ENCODE results near the gene STOML3. TPM values are rescaled to one million over a fixed set of nuclear protein-coding genes. Genes with fewer than 3 reads are reported as not detected.

Gene STOML3
- total and polyA plus RNA-seq, 10 donors: not detected

GRCh38 chr13:38960175-38960574 is 30.5 kb downstream of the STOML3 start:
- no peaks in the 10 kb centered on the region for H3K27me3 ChIP-seq (replicated peaks in 1 of 7)
- intact Hi-C loops (cut with DNase I; ENCODE audit: low total_unique reads): no loop called here

GRCh38 chr13:38957794-38958592 is 32.6 kb downstream of the STOML3 start:
- 78 to 89% (median 83%) methylated on average over 11 of the region's 11 CpGs for WGBS, 5 donors
- DNase-seq: no peak
- H3K36me3 ChIP-seq: no peaks in the 10 kb centered on the region

More at GRCh38 chr13:38960175-38960574, 30.5 kb downstream of the STOML3 start:
- TF ChIP-seq POLR2A (IDR thresholded peaks at IDR 0.05) (no peak), POLR2AphosphoS5 (IDR thresholded peaks at IDR 0.05) (no peak), CTCF (IDR thresholded peaks at IDR 0.05 in 8 of 11, conservative IDR thresholded peaks at IDR 0.05 in 3 of 11) (no peak)
- Histone ChIP-seq H3K9me3 (peaks cover 0 to 28% (median 2%) of the 10 kb centered on the region in 8 donors), H3K27ac (no peak overlapping the region), H3K36me3 (no peaks in the 10 kb centered on the region), H3K4me1 (no peaks in the 10 kb centered on the region), H3K4me3 (no peak overlapping the region)
- no peak for DNase-seq

GRCh38 chr13:38954844-38955243 is 35.8 kb downstream of the STOML3 start:
- H3K36me3 ChIP-seq: no peaks in the 10 kb centered on the region
- H3K4me3 ChIP-seq: no peak overlapping the region
- H3K9me3 ChIP-seq: peaks cover 0 to 11% (median under 1%) of the 10 kb centered on the region in 8 donors
- TF ChIP-seq POLR2A (IDR thresholded peaks at IDR 0.05): no peak
- TF ChIP-seq POLR2AphosphoS5 (IDR thresholded peaks at IDR 0.05): no peak
- TF ChIP-seq CTCF (IDR thresholded peaks at IDR 0.05 in 8 of 11, conservative IDR thresholded peaks at IDR 0.05 in 3 of 11): no peak
- intact Hi-C loops (cut with DNase I; ENCODE audit: low total_unique reads): no loop called here
- no peaks in the 10 kb centered on the region for H3K4me1 ChIP-seq
- H3K27ac ChIP-seq: no peak overlapping the region
- H3K27me3 ChIP-seq (replicated peaks in 1 of 7): no peaks in the 10 kb centered on the region
- DNase-seq: no peak

More at GRCh38 chr13:38957794-38958592, 32.6 kb downstream of the STOML3 start:
- intact Hi-C loops (cut with DNase I; ENCODE audit: low total_unique reads): no loop called here
- TF ChIP-seq POLR2AphosphoS5 (IDR thresholded peaks at IDR 0.05): no peak
- no peak for TF ChIP-seq POLR2A (IDR thresholded peaks at IDR 0.05)
- no peak for TF ChIP-seq CTCF (IDR thresholded peaks at IDR 0.05 in 8 of 11, conservative IDR thresholded peaks at IDR 0.05 in 3 of 11)
- H3K4me1 ChIP-seq: no peaks in the 10 kb centered on the region
- H3K9me3 ChIP-seq: peaks cover 0 to 28% (median 2%) of the 10 kb centered on the region in 8 donors
- no peak overlapping the region for H3K27ac ChIP-seq
- no peak overlapping the region for H3K4me3 ChIP-seq
- H3K27me3 ChIP-seq (replicated peaks in 1 of 7): no peaks in the 10 kb centered on the region

- intact Hi-C loops (cut with DNase I; ENCODE audit: low total_unique reads): no loop called here
- Histone ChIP-seq H3K4me3 (no peak overlapping the region), H3K27ac (no peak overlapping the region), H3K27me3 (replicated peaks in 1 of 7) (no peaks in the 10 kb centered on the region), H3K4me1 (no peaks in the 10 kb centered on the region), H3K36me3 (no peaks in the 10 kb centered on the region), H3K9me3 (peaks cover 0 to 5% (median 0%) of the 10 kb centered on the region in 8 donors)
- no peak for TF ChIP-seq CTCF (IDR thresholded peaks at IDR 0.05 in 8 of 11, conservative IDR thresholded peaks at IDR 0.05 in 3 of 11)
- no peak for TF ChIP-seq POLR2AphosphoS5 (IDR thresholded peaks at IDR 0.05)
- TF ChIP-seq POLR2A (IDR thresholded peaks at IDR 0.05): no peak
- DNase-seq: no peak
- 59 to 73% (median 68%) methylated on average over 2 of the region's 2 CpGs for WGBS, 5 donors
Measured at GRCh38 chr13:38954291-38954690, 36.3 kb downstream of the STOML3 start.
